Activated CD8-positive, alpha-beta memory T cell treated with anti-CD3 and anti-CD28 coated beads for 48 hours (primary cell): ENCODE measurements around the gene CHRNA4.

Experiments
- DNase-seq, 3 experiments: peaks; one replicate each; pipeline ENCODE4 v3.0.0-alpha.2; 2020; ENCODE audit warnings: low read depth in 2 of 3, low spot score in 2 of 3

Gene CHRNA4

DNA sequence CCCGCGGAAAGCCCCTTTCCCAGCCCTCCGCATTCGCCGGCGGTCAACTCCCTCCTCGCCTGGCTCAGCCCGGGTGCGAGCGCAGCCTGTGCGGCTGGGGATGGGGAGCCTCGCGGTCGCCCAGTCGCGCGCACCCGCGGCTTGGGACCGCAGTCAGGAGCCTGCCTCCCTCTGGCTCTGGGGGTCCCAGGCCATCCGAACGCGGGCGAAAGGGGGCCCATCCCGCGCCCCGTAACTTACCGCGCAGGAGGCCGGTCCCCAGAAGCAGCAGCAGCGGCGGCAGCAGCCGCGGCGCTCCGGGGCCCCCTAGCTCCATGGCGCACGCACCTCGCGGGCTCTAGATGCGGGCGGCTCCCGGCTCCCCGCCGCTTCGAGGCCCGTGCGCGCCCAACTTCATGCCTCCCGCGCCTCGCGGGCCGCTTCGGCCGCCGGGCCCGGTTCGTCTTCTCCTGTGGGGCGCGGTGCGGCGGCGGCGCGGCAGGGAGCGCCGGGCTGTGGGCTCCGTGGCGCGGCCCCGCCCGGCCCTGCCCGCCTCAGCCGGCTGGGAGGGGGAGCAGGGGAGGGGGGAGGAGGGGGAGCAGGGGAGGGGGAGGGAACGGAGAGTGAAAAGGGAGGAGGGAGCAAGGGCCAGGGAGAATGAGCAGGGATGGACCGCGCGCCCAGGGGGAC lies at the start of gene CHRNA4:
CHRNA4 (minus strand) TSS at position 500 of the 669 bp plus-strand sequence; CDS start at position 316, 184 bp downstream.
- DNase-seq, result no peak

DNA sequence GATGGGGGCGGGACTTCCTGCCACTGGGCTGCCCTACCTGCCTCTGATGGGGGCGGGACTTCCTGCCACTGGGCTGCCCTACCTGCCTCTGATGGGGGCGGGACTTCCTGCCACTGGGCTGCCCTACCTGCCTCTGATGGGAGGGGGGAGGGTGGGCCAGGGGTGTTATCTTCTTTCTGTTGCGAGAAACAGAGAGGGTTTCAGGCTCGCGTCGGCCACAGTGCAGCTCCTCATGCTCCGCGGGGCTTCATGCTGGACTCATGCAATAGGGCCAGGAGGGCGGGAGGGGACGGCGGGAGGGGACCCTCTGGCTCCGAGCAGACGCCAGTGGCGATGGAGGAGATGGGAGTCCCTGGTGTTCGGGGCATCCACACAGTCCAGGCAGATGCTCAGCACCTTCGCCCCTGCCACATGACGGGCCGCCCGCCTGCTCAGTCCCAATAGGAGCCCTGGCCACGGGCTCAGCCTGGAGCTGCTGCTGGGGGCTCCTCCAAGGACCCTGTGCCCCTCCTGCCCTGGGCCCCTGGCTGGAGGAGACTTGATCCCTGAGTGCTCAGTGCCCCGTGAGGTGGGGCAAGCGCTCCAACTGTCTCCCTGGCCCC lies 48.8 kb upstream of the CHRNA4 start:
- DNase-seq, result no peak

DNA sequence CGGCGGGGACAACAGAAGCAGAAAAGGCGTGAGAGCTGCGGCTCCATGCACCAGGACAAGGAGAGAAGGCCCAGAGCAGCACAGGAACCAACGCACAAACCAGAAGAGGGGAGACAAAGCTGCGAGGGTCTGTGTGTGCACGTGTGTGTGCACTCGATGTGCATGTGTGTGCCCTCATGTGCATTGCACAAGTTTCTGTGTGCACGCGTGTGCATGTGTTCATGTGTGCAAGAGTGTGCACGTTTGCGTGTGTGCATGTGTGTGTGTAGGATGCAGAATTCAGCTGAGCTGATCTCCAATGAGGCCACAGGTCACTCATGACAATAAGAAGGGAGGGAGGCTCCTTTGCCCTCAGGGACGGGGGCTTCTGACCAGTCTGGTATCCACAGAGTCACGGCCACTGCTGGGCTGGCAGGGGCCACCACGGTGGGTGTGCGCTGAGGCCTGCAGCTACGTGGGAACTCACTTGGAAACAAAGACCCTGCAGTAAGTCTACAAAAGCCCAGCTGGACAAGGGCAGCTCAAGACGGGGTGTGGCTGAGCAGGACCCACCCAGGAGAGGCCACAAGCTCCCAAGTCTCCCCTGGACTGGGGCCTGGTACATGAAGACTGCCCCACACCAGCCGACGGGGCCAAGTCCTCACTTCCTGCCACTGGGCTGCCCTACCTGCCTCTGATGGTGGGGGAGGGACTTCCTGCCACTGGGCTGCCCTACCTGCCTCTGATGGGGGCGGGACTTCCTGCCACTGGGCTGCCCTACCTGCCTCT lies 48.1 kb upstream of the CHRNA4 start:
- DNase-seq, result no peak

DNA sequence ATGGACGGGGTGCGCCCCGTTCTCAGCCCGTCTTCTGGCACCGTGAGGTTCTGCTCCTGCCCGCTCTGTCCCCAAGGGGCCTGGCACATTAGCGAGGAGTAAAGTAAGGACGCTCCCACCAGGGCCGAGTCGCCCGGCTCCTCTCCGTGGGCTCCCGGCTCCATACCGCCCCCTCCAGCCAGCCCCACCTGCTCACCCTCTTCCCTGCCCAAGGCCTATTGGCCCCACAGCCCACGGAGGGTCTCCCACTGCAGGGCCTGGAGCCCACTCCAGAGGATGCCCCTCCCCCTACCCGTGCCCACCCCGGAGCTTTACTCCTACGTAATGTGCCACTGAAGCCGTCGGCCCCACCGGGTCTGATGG lies 47.5 kb upstream of the CHRNA4 start:
- no peak for DNase-seq

DNA sequence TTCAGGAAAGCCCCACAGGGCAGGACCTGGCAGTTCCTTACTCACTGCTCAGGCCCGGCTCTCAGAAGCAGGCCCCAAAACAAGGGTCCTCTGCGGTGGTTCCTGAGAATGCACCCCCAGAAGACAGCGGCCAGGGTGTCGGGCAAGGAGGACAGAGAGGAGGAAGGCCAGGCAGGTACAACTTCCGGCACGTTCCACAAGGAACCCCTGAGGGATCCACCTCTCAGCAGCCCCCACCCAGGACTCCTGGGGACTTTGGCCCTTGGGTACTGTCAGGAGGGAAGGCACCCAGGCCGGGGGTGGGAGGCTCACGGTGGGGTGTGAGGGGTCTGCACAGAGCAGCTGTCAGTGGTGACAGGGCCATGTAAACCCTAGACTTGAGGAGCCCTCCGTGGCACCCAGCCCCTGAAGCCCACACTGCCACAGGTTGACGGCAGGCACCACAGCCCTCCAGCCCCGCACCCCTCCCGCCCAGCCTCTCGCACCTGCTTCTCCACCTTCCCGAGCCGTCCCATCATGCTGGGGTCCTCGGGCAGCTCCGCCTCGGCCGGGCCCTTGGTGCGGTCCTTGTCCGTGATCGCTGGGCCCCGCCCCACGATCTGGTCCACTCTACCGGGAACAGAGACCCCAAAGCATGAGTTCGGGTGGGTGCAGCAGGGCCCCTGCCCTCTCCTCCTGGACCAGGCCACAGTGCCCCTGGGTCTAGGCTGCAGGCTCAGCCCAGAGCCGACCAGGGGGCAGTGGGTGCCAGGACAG lies 47.0 kb upstream of the CHRNA4 start:
- DNase-seq, result no peak

DNA sequence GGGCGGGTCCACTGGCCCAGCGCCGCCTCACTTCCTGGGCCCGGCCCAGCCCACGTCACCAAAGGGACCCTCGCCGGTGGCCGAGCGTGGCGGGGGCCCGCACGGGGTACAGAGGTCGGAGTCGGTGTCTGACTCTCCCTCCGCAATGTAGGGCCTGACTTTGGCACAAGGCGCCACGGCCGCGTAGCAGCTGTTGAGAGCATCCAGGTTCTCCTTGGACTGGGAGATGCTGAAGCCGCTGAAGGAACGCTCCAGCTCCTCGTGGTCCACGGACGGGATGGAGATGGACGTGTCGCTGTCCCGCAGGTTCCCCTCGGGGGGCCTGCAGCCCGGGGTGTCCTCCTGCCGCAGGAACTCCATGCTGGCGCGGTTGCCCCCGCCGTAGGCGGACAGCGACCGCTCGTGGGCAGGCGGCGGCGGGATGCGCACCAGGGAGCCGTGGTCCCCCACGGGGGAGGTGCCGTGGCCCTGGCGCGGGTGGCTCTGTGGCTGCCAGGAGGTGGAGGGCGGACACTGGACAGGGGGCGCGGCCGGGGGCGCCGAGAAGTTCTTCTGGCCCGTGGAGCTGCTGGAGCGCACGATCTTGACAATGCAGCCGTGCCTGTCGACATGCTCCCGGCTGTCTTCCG lies 45.6 kb upstream of the CHRNA4 start:
- DNase-seq, result no peak

DNA sequence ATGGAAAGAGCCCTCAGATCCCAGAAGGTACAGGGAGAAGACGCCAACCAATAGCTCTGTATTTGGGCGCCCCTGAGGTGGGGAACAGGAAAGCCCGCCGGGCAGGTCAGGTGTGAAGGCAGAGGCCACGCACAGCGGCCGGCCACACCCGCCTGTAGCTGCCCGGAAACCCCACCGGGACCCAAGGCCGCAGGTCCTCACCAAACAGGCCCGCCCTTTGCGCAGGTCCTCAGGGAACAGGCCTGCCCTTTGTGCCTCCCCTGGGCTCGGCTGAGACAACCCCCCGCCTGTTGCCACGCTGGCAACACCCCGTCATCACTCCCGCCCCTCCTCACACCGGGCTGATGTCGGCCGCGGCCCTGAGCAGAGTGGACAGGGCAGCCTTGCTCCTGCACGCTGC lies 44.9 kb upstream of the CHRNA4 start:
- no peak for DNase-seq

DNA sequence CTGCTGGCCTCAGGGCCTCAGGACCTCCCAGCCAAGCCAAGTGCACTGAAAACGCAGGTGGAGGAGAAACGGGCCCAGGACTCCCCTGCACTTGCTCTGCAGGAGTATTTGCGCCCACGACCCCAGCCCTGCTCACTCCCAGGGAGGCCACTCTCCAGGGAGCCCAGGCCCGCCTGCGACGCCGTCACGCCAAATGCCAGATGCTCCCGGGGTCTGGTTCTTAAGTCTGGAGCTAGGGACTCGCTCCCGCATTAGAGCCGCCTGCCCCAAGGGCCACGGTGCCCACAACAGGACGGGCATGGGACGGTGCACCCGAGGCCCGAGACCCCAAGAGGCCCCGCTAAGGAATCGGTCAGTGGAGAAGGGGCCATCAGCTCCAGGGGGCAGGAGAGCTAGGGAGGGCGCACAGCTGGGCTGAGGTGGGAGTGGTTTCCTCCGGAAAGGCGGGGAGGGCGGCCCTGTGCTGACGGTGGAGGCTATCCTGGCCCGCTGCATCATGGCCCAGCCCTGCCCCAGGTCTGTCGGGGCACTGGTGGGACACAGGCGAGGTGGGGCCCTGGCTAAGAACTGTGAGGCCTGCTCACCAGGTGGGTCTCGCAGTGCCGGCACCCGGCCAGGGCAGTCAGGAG lies 44.1 kb upstream of the CHRNA4 start:
- DNase-seq, result no peak

DNA sequence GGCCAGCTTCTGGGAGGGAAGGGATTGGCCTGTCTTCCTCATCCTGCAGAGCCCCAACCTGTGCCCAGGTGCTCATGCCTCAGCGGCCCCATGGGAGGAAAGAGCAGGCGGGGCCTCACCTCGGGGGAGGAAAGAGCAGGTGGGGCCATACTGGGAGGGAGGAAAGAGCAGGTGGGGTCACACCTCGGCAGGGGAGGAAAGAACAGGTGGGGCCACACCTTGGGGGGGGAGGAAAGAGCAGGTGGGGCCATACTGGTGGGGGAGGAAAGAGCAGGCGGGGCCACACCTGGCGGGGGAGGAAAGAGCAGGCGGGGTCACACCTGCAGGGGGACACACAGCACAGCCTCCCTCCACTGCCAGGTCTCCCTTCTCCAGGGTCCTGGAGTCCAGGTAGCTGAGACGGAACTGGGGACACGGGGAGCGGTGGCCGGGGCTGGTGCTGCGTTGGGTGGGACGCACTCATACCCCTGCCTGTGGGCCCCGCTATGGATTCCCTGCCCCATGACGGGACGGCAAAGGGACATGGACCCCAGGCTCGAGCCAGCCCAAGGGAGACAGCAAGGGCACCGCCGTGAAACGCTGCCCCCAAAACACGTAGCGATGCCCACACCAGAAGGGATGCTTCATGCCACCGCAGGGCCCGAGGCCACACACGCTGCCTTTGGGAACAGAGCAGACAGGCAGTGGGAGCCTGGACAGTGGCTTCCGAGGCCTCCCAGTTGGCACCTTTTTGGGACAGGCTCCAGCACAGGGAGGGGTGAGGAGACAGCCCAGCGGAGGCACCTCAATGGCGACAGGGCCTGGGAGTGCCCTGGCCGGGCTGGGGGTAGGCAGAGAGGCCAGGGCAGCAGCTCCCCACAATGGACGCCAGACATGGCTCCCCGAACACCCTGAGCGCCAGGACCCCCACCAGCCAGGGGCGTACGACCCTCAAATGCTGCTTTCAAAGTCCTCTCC lies 43.3 kb upstream of the CHRNA4 start:
- no peak for DNase-seq

DNA sequence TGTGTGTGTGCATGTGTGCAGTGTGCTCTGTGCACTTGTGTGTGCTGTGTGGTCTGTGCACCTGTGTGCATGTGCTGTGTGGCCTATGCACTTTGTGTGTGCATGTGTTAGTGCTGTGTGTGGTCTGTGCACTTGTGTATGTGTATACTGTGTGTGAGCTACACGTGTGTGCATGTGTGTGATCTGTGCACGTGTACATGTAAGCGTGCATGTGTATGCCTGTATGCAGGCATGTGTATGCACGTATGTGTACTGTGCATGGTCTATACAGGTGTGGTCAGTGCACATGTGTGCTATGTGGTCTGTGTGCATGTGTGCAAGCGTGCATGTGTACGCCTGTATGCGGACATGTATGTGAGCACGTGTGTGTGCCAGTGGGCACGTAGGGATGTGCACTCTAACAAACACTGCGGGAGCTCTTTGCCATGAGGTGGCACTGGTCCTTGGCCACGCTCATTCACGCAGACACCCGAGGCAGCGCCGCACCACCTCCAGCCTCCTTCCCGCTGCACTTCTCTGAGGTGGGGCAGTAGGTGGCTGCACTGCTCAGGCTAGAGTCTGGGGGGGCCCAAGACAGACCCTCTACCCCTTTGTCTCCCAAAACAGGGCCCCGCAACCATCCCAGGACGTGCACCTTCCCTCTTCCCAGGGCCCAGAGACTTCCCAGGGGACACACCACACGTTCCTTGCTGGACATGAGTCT lies 42.4 kb upstream of the CHRNA4 start:
- DNase-seq, result no peak

DNA sequence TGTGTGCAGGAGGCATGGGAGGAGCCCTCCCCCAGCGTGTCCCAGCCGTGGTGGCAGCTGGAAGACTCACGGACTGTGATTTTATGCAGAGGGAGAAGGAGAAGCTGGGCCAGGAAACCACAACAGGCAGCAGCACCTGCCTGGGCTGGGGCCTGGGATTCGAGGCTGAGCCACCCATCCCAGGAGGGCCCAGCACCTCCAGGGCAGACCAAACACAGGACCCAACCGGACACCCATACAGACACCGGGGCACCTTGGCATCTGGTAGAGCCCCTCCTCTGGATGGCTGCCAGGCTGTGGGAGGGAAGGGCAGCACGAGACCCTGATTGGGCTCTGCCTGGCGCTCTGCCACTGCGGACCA lies 41.7 kb upstream of the CHRNA4 start:
- DNase-seq, result no peak

DNA sequence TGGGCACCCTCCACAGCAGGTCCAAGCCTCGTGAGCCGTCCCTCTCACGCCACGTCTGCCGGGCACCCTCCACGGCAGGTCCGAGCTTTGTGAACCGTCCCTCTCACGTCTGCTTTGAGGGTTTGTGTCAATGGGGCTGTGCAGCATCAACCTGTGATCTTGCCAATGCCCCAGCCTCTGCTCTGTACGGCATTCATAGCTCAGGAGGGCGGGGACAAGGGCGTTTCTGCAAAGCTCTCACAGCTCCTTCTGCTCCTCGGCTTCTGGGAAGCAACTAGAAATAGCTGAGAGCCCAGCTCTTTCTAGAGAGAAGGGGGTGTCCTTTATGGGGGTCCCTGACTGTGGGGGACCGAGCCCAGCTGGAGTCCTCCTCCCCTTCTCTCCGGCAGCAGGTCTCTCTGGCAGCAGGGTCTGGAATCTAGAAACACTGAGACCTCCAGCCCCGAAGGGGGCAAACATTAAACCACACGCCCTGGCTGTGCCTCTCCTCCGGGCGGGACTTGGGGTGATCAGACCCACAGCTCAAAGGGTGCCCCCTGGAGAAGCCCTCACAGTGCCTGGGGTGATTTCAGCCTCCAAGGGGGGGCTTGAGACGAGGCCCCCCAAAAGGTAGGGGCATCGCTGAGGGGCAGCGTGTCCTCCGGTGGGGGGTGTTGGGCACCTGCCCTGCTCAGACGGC lies 41.2 kb upstream of the CHRNA4 start:
- DNase-seq, result no peak

DNA sequence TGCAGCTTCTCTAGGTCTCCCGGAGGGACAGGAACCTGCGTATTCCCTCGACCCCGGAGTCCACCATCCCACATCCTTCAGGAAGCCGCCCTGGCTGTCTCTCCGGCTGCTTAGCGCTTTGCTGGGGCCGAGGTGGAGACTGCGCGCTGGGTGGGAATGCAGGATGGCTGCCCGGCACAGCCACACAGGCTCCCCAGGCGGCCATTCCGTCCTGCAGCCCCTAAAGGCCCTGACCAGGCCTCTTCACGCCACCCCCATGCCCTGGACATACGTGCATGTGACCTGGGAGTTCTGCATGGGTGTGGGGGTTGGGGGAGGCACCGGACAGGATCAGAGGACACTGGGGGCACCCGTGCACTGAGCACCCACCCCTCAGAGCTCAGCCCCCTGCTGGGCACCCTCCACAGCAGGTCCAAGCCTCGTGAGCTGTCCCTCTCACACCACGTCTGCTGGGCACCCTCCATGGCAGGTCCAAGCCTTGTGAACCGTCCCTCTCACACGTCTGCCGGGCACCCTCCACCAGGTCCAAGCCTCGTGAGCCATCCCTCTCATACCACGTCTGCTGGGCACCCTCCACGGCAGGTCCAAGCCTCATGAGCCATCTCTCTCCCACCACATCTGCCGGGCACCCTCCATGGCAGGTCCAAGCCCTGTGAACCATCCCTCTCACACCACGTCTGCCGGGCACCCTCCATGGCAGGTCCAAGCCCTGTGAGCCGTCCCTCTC lies 40.4 kb upstream of the CHRNA4 start:
- DNase-seq, result no peak

DNA sequence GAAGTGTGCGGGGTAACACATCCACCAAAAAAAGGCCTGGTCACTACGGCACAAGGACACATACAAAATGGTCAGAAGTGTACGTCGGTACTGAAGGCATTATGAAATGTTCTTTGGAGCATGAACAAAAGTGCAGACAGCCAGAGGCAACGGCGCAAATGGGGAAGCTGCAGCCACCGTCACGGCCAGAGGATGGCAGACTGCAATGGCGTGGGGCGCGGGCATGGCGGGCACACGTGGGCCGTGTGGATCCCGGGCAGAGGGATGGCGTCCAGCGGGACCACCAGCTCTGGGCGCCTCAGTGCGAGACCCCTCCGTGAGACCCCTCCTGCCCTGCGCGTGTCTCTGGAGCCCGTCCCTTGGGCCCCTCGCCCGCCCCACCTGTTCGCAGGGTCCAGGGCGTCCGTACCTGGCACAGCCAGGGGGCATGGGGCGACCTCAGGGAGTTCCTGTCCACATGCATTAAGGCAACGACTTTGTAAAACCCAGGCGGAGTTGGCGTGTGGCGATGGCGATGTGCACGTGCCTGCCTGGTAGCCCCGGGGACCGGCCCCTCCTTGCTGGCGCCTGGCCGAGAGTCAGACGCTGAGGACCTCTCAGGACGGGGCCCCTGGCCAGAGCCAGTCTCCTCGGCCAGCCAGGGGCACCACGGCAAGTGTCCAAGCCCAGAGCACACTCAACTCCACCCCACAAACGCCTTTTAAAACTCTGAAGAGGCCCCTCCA lies 39.5 kb upstream of the CHRNA4 start:
- DNase-seq, result no peak

DNA sequence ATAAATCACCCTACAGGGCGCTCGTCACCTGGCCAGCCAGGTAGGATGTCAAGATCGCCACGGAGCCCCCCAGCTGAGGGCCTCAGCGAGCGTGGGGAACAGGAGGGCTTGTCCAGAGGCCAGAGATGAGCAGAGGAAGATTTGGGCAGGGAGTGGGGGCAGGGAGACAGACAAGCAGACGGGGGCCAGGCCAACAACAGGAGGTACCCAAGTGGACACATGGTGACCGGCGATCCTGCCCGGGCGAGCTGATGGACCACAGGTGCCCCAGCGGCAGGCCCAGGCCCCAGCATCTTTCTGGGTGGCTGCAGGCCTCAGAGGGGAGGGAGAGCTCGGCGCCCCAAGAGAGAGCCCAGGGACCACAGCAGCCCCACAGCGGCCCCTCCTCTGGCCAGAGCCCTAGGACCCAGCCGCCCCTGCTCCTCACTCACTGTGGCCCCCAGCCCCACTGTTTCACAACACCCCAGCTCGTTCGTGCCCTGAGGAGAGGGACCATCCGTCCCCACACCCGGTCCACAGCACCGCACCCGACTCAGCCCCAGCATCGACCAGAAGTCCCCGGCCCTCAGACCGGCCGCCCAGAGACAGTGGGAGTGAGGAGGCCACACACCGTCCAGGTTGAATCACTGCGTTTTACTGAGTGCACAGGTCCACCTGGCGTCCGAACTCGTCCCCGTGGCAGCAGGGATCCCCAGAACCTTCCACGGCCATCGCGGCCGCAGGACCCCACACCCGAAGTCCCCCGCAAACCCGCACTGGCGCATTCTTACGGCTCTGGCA lies 38.6 kb upstream of the CHRNA4 start:
- no peak for DNase-seq

DNA sequence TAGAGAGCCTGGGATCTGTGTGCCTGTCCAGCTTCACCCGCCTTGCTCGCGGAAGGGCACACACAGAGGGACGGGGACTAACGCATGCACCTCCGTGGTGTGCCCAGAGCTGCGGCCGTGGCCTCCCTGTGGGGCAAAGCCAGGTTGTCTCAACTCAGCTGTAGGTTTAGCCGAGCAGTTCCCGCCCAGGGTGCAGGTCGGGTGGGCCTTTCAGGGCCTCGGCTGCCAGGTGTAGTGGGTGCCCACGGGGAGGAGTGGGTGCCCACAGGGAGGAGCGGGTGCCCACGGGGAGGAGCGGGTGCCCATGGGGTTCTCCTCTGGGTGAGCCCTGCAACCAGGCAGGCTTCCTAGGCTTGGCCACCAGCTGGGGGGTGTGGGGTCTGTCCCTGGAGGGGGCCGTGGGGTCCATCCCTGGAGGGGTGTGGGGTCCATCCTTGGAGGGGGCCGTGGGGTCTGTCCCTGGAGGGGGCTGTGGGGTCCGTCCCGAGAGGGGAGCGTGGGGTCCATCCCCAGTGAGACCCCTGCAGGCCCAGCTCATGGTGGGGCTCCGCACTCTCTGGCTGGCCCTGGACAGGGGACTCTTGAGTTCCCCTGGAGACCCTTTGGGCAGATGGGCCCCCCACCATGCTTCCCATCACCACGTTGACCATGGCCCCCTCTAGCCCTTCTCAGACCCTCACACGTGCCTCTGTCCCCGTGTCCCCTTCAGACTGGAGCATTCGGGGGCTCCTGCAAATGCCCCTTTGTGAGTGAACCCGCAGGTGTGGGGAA lies 37.8 kb upstream of the CHRNA4 start:
- DNase-seq, result no peak
